HG03196 (cell line): ENCODE data around the gene ADO.
A peak's percentile ranks its signal among the peaks of the same experiment; 100 is the strongest.
"Not testable (repeated sequence)": the region's sequence is repeated elsewhere in the genome, so short reads cannot be mapped to it uniquely, and the experiment has no call there.

Source experiments
- ATAC-seq: cut with Tn5 transposase; IDR thresholded peaks from one replicate; pipeline ENCODE4 v1.9.1; 2021; ENCODE audit not compliant: unreplicated experiment

The ADO gene

DNA sequence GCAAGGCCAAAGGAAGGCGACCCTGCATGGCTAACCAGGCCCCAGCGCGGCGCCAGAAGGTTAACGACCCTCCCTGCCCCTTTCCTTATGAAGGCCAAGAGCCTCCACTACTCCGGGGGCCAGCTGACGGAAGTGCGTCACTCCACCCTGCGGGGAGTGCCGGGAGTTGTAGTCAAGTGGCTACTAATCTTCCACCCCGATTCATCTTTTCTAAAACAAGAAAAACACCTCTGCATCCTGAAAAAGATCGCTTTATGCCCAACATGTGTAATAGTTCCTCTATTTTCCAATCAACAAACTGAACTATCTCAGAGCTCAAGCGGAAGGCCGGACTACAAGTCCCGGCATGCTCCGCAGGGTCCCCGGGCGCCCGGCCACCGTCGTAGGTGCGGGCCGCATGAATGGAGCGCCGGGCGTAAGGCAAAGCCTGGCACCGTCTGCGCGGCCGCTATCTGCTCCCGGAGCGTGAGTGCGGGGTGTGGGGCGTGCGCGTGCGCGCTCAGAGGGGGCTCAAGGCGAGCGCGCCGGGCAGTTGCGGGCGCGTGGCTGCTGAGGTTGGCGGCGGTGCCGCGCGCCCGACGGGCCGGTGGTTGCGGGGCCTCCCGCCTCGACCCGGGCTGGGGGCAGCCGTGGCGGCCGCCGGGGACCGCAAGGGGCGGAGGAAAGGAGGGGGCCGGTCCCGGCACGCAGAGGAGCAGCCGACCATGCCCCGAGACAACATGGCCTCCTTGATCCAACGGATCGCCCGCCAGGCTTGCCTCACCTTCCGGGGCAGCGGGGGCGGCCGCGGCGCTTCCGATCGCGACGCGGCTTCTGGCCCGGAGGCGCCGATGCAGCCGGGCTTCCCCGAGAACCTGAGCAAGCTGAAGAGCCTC, at the start of gene ADO:
Gene ADO (plus strand): TSS at position 365 of the 875 bp plus-strand sequence. CDS start 340 bp downstream, at position 705.
- ATAC-seq: peak; percentile 86

GRCh38 chr10:62754963-62755362, 49.6 kb upstream of the ADO start:
- ATAC-seq: no peak

- no peak for ATAC-seq
These were observed 48.6 kb upstream of the ADO start for GRCh38 chr10:62755662-62756653.

- ATAC-seq: no peak
These were observed 44.8 kb upstream of the ADO start for GRCh38 chr10:62759599-62760175.

- ATAC-seq: no peak
These were observed 44.1 kb upstream of the ADO start for GRCh38 chr10:62760401-62760800.

GRCh38 chr10:62761115-62761514, 43.4 kb upstream of the ADO start:
- no peak for ATAC-seq

DNA sequence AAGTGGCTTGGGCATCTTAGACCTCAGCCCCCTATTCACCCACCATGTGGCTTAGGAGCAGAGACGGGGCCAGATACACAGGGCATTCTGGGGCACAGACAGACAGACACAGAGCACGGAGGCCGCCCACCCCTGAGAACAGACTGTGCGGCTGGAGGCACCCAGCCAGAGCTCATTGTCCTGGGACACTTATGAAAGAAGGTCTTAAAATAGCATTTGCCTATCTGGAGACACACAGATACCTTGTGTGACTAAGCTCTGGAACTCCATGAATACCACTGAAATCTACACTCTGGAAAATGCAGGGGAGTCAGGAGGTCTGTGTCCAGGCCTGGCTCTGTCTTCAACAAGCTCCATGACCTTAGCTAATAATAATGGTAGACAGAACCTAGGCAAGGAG, 41.4 kb upstream of the ADO start:
- ATAC-seq: no peak

DNA sequence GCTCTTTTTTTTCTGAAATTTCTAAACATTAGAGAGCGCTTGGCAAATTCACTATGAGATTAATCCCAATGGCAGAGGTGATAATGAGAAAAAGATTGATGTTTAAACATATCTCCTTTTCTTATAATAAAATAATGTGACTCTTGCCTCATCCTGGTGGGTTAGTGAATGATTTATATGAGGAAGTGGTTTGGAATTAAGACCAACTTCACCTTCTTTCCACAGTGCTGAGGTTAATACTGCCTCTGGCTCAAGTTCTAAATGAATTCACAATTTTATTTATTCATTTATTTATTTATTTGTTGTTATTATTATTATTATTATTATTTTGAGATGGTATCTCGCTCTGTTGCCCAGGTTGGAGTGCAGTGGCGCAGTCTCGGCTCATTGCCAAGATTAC, 40.5 kb upstream of the ADO start:
- no peak for ATAC-seq

DNA sequence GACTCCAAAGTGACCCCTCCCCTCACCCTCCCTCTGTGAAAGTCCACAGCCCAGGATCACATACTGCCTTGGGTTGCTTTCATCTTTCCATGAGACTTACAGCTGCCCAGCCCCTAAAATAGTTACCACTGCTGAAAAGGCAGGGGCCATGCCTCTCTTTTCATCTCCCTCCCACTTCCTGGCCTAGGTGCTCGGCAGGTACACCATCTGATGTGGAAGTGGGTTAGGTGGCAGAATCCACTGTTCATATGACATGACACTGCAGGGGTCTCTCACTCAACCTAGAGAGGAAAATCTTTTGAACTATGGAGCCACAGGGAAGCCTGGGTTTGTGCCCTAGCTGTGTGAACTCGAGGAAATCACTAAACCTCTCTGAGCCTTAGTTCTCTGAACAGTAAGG, 38.8 kb upstream of the ADO start:
- ATAC-seq: no peak

DNA sequence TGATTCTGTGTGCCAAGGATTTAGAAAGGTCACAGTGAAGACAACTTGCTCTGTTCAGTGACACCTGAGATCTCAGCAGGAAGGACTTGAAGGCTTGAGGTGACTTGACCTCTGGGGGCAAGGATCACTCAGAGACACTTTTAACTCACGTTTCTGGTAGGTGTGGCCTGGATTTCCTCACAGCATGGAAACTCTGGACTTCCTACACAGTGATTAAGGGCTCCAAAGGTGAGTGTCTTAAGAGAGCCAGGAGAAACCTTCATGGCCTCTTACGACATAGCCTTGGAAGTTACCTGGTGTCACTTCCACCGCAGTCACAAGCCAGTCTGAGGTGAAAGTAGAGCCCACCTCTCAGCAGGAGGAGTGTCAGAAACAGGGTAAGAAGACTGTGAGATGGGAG, 38.1 kb upstream of the ADO start:
- no peak for ATAC-seq

DNA sequence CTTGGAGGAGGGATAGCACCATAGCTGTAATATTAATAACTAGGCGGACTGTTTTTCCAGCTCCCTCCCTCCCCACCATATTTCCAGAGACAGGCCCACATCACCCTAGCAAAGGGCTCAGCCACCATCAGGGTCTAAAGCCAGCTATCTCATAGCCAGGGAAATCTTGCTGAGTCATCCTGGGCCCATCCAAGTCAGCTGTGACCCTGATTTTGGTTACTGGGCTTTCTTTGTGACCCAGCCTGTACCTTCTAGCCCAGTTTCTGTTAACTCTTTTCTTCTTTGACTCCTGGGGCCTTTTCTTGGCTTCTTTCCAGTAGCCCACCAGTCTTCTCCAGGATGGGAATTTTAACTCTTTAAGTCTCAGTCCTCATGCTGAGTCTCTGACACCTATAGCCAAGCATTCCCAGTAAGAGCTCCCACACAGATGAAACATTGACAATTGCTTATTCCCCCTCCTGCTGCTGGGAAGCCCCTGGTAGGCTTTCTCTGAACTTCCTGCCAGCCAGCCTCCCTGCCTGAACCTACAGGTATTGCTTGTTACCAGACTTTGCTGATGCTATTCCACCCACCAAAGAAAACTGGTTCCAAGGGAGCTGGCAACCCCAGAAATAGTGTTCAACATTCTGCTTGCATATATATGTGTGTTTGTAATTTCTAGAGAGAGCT, 34.8 kb upstream of the ADO start:
- no peak for ATAC-seq

DNA sequence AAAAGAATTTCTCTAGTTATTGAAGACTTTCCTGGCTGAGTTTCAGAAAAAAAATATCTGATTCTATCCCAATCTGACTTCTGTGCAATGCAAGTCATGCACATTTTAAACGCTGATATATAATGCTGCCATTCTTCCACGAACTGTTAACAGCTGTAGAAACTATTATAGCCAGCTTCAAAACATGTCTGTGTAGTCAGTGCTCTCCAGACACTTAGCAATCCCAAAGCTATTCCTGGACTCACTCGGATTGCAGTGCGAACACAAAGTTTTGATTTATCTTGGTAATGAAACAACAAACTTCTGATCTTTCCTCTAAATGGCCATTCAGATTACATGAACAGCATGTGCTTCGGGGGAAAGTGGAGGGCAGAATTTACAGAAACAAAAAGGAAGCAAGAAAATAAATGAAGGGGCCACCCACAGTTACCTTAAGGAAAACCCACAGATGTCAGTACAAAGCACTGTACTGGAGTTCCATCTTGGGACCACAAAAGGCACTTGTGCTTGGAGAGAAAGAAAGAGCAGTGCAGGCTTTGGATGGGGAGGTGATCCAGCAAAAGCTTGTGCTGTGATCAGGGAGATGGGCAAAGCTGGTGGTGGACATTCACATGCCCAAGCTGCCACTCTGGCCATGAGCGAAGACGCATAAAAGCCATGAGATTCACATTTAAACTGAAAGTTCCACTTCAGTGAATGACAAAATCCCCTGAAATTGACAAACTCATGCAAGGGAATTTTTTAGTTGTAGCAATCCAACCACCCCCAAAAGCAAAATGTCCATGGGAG, 32.1 kb upstream of the ADO start:
- ATAC-seq: no peak

- no peak for ATAC-seq
These were observed 26.4 kb upstream of the ADO start for GRCh38 chr10:62778125-62778524.

- ATAC-seq: peak; percentile 94
These were observed 24.9 kb upstream of the ADO start for GRCh38 chr10:62779487-62780248.

DNA sequence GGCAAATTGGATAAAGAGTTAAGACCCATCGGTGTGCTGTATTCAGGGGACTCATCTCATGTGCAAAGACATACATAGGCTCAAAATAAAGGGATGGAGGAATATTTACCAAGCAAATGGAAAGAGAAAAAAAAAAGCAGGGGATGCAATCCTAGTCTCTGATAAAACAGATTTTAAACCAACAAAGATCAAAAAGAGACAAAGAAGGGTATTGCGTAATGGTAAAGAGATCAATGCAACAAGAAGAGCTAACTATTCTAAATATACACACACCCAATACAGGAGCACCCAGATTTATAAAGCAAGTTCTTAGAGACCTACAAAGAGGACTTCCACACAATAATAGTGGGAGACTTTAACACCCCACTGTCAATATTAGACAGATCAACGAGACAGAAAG, 20.0 kb upstream of the ADO start:
- not testable (repeated sequence) for ATAC-seq

- ATAC-seq: not testable (repeated sequence)
These were observed 16.2 kb upstream of the ADO start for GRCh38 chr10:62788285-62788684.

GRCh38 chr10:62788861-62789467, 15.6 kb upstream of the ADO start:
- no peak for ATAC-seq

DNA sequence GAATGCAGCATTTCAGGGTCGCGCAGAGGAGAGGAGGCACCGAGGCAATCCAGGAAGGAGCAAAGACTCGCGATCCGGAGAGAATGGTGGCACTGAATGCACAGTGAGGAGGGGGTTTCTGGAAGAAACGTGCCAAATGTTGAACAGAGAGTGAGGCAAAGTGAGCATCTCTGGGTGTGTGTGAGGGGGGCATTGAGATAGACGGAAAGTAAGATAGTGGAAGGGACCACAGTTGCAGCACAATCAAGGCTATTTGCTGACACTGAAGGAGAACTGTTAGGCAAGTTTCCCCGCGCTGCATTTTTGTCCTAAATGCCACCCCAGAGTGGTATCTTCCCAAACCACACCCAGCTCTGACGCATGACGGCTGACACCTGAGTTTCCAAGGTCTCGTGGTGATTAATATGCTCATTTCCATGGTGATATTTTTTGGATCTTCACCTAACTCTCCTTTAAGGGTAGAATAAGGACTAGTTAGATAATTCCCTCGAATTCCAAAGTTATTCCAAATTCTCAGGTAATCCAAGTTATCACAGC, 14.4 kb upstream of the ADO start:
- ATAC-seq: no peak

DNA sequence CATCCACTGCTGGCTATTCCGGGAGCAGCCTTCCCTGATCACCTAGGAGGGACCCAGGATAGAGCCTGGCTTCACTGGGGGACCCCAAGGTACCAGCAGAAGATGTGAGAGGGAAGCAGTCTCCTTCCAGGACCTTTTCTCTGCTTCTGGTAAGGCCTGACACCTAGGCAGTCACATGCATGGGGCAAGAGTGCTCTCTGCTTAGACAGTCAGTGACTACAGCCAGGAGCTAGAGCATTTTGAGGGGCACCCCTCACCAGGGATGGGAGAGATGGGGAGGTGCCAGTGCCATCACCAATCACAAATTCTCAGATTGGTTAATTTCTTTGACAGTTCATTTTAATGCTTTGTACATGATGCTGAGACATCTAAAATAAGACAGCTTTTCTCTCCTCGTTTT, 13.9 kb upstream of the ADO start:
- no peak for ATAC-seq
